T-cell (primary cell): Measurements from ENCODE around the gene TTC13. TPM values are rescaled to one million over a fixed set of nuclear protein-coding genes. Genes with fewer than 3 reads are reported as not detected.

ENCODE experiments used
- ATAC-seq, 4 experiments: fragments of 200-7000 bp in 3 of 4; fragments of 150-1000 bp in 1 of 4; cut with Tn5 transposase; replicated peaks in 1 of 4; 1 replicate in 3 of 4; 2 replicates in 1 of 4; pipeline ENCODE4 v1.10.0; 2021; ENCODE audit warnings: moderate library complexity in 3 of 4, mild to moderate bottlenecking in 2 of 4, moderate number of reproducible peaks in 1 of 4
- CTCF ChIA-PET, 2 donors: fragments of 300-600 bp; sonication (Branson Sonifier 250); formaldehyde crosslinking; loops; one replicate each; lab custom pipeline; 2022; ENCODE audit warnings: antibody characterized with exemption in 2 of 2; lab: Charles Lee
- POLR2A ChIA-PET, 2 donors: fragments of 300-600 bp; sonication (Branson Sonifier 250); formaldehyde crosslinking; loops; one replicate each; lab custom pipeline; 2022; ENCODE audit warnings: antibody characterized with exemption in 2 of 2; lab: Charles Lee
- DNase-seq, 35 experiments: peaks; one replicate each; pipeline versions ENCODE4 v3.0.0 to v3.0.0-alpha.2; 2013 to 2023
- H3K27ac ChIP-seq: one replicate; pipeline ENCODE4 v1.5.1; 2013; ENCODE audit warnings: low read length
- H3K27me3 ChIP-seq, 2 experiments: replicated peaks in 1 of 2; 1 replicate in 1 of 2; 2 replicates in 1 of 2; pipeline versions ENCODE4 v1.6.1 to v1.7.0; 2013; ENCODE audit warnings: low read length in 1 of 2, mixed read lengths in 1 of 2; ENCODE audit not compliant: control insufficient read depth in 2 of 2, insufficient read depth in 2 of 2; ENCODE audit errors: extremely low read depth in 1 of 2
- H3K36me3 ChIP-seq, 2 donors: 1 replicate in 1 of 2; 2 replicates in 1 of 2; pipeline versions ENCODE4 v1.6.1 to v1.7.0; 2013; ENCODE audit warnings: low read length in 1 of 2; ENCODE audit not compliant: control insufficient read depth in 2 of 2, insufficient read depth in 1 of 2; ENCODE audit errors: extremely low read depth in 1 of 2
- H3K4me1 ChIP-seq, 2 experiments: 1 replicate in 1 of 2; 2 replicates in 1 of 2; pipeline versions ENCODE4 v1.6.1 to v1.7.0; 2013; ENCODE audit warnings: low read length in 2 of 2, mixed read lengths in 1 of 2; ENCODE audit not compliant: insufficient read depth in 2 of 2, control insufficient read depth in 1 of 2; ENCODE audit errors: extremely low read depth in 1 of 2
- H3K4me3 ChIP-seq, 2 donors: 1 replicate in 1 of 2; 2 replicates in 1 of 2; pipeline versions ENCODE4 v1.5.1 to v1.7.0; 2013; ENCODE audit warnings: mild to moderate bottlenecking in 2 of 2, low read length in 1 of 2, moderate library complexity in 1 of 2; ENCODE audit not compliant: control insufficient read depth in 1 of 2; ENCODE audit errors: extremely low read depth in 1 of 2
- H3K9me3 ChIP-seq: 2 replicates; pipeline ENCODE4 v1.7.0; 2013
- H3K27ac Mint-ChIP-seq, 2 donors: one replicate each; pipeline ENCODE4 v1.8.0; 2020 to 2021; ENCODE audit warnings: mild to moderate bottlenecking in 2 of 2, mixed read lengths in 2 of 2
- H3K27me3 Mint-ChIP-seq, 2 donors: one replicate each; pipeline ENCODE4 v1.8.0; 2021 to 2022; ENCODE audit warnings: mixed read lengths in 2 of 2
- H3K36me3 Mint-ChIP-seq: one replicate; pipeline ENCODE4 v1.8.0; 2021; ENCODE audit warnings: mixed read lengths
- H3K4me1 Mint-ChIP-seq, 3 donors: one replicate each; pipeline ENCODE4 v1.8.0; 2020 to 2022; ENCODE audit warnings: mixed read lengths in 3 of 3, mild to moderate bottlenecking in 1 of 3
- H3K4me3 Mint-ChIP-seq, 3 donors: one replicate each; pipeline ENCODE4 v1.8.0; 2020 to 2022; ENCODE audit warnings: mild to moderate bottlenecking in 3 of 3, mixed read lengths in 3 of 3, moderate library complexity in 3 of 3
- H3K9me3 Mint-ChIP-seq, 3 donors: one replicate each; pipeline ENCODE4 v1.8.0; 2020 to 2022; ENCODE audit warnings: mixed read lengths in 3 of 3
- WGBS: methylation state at CpG from one replicate; pipeline ENCODE4 v1.1.5; 2013; ENCODE audit warnings: missing lambda C conversion rate; ENCODE audit not compliant: insufficient coverage; 5-methylcytosine and 5-hydroxymethylcytosine counted together
- total RNA-seq, 35 experiments: library from RNA in 6 of 35; stranded (reverse) in 6 of 35; fragments of 120-200 nt in 1 of 35; gene quantifications; one replicate each; pipeline versions ENCODE4 v1.2.1 to v1.2.4 and lab custom pipeline; 2013 to 2026

The TTC13 gene
- total RNA-seq, 5 donors from 2014 or later (not counting 1 experiment from before 2014, with no cell fraction given): 39.7 to 44.9 (median 42.2) TPM

DNA sequence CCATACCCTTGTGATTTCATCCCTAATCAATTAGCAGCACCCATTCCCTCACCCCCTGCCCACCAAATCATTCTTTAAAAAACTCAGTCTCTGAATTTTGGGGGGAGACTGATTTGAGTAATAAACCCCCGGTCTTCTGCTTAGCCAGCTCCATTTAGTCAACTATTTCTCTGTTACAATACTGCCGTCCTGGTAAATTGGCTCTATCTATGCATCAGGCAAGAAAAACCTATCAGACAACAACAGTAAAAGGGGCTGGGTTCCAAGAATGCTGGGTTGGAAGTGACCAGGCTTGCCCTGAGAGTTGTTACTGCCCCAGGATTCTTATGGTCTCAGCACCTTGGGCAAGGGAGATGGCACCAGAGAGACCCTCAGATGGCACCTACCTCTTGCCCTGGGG, 94.0 kb downstream of the TTC13 start:
- Histone ChIP-seq H3K9me3 (no peaks in the 10 kb centered on the region), H3K4me1 (no peaks in the 10 kb centered on the region), H3K4me3 (no peak overlapping the region), H3K36me3 (no peaks in the 10 kb centered on the region), H3K27me3 (peaks cover 6 to 50% of the 10 kb centered on the region in 2 experiments), H3K27ac (no peak overlapping the region)
- Mint-ChIP-seq H3K36me3 (peaks cover 5% of the 10 kb centered on the region), H3K4me3 (no peak overlapping the region), H3K9me3 (peaks cover 0 to 12% (median 2%) of the 10 kb centered on the region in 3 donors), H3K27ac (no peak overlapping the region), H3K27me3 (peaks cover 53 to 58% of the 10 kb centered on the region in 2 donors), H3K4me1 (no peaks in the 10 kb centered on the region)
- ATAC-seq (no peak), DNase-seq (no peak)
- CTCF ChIA-PET: no interaction called here
- WGBS: no CpG with 5 or more reads among the region's 2 CpGs
- POLR2A ChIA-PET: no interaction called here

DNA sequence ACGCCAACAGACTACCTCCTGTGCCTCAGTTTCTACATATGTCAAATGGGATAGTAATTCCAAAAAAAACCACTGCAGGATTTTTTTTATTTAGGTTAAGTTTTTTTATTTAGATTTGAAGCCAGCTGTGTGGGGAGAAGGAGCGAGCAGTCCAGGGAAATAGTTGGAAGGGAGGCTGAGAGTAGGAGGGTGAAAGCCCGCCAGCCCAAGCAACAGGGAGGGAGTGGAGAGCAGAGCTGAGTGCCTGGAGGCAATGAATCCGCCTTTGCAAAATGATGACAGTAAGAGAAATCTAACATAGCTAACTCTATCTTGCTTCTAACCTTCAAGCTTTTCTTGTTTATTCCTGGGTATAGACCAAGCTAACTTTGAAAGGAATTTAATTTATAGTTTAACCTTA, 94.7 kb downstream of the TTC13 start:
- CTCF ChIA-PET: no interaction called here
- 100% methylated on average over 1 of the region's 4 CpGs for WGBS
- Mint-ChIP-seq H3K9me3 (peaks cover 0 to 12% (median 2%) of the 10 kb centered on the region in 3 donors), H3K4me3 (no peak overlapping the region), H3K27me3 (peaks cover 56 to 62% of the 10 kb centered on the region in 2 donors), H3K36me3 (peaks cover 5% of the 10 kb centered on the region), H3K4me1 (no peaks in the 10 kb centered on the region), H3K27ac (no peak overlapping the region)
- no peaks in the 10 kb centered on the region for H3K4me1 ChIP-seq
- no peaks in the 10 kb centered on the region for H3K9me3 ChIP-seq
- peaks cover 6 to 49% of the 10 kb centered on the region in 2 experiments for H3K27me3 ChIP-seq
- no peak for ATAC-seq
- H3K27ac ChIP-seq: no peak overlapping the region
- POLR2A ChIA-PET: no interaction called here
- DNase-seq: no peak
- no peak overlapping the region for H3K4me3 ChIP-seq
- H3K36me3 ChIP-seq: no peaks in the 10 kb centered on the region

DNA sequence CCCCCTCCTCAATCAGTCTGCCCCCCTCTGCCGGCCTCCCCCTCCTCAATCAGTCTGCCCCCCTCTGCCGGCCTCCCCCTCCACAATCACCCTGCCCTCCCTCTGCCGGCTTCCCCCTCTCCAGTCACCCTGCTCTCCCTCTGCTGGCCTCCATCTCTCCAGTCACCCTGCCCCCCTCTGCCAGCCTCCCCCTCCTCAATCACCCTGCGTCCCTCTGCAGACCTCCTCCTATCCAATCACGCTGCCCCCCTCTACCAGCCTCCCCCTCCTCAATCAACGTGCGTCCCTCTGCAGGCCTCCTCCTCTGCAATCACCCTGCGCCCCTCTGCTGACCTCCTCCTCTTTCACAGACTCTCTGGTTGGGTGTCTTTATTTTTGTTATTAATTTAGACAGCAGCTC, 98.9 kb downstream of the TTC13 start:
- Mint-ChIP-seq H3K36me3 (no peaks in the 10 kb centered on the region), H3K4me3 (no peak overlapping the region), H3K27me3 (peaks cover 57 to 64% of the 10 kb centered on the region in 2 donors), H3K4me1 (no peaks in the 10 kb centered on the region), H3K27ac (no peak overlapping the region), H3K9me3 (peaks cover 0 to 5% (median 2%) of the 10 kb centered on the region in 3 donors)
- no peaks in the 10 kb centered on the region for H3K4me1 ChIP-seq
- ChIA-PET POLR2A (no interaction called here), CTCF (no interaction called here)
- 7% methylated on average over 3 of the region's 8 CpGs for WGBS
- no peak overlapping the region for H3K27ac ChIP-seq
- DNase-seq: no peak
- H3K4me3 ChIP-seq: no peak overlapping the region
- no peaks in the 10 kb centered on the region for H3K36me3 ChIP-seq
- peaks cover 12 to 55% of the 10 kb centered on the region in 2 experiments for H3K27me3 ChIP-seq
- ATAC-seq: no peak
- no peaks in the 10 kb centered on the region for H3K9me3 ChIP-seq

- no peak for ATAC-seq
- POLR2A ChIA-PET: no interaction called here
- peaks cover 60 to 62% of the 10 kb centered on the region in 2 donors for H3K27me3 Mint-ChIP-seq
These were observed 100.1 kb downstream of the TTC13 start for GRCh38 chr1:230878591-230878990.

DNA sequence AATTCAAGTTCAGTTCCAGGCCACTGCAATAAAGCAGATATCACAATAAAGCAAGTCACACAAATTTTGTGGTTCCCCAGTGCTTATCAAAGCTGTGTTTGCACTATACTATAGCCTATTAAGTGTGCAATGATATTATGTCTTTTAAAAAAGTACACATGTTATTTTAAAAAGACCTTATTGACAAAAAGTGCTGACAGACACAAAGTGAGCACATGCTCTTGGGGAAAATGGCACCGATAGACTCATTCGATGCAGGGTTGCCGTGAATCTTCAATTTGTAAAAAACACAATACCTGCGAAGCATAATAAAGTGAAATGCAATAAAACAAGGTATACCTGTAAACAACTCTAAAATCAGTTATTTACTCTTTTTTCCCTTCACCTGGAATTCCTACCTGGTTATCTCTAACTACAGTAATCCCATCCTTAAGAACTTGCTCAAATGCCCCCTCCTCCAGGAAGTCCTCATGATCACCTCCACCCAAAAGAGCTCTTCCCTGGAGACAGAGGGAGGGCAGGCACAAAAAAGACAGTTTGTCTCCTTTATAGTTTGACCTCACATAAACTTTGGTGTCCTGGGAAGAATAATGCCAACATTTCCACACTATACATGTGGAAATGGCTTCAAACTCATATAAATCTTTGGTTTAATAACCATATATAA, 100.6 kb downstream of the TTC13 start:
- WGBS: 89% methylated on average over 3 of the region's 4 CpGs
- POLR2A ChIA-PET: no interaction called here
- H3K27ac Mint-ChIP-seq: no peak overlapping the region
- CTCF ChIA-PET: no interaction called here
- DNase-seq (no peak), ATAC-seq (no peak)
- no peaks in the 10 kb centered on the region for H3K36me3 Mint-ChIP-seq
- no peaks in the 10 kb centered on the region for H3K36me3 ChIP-seq
- peaks cover 60 to 61% of the 10 kb centered on the region in 2 donors for H3K27me3 Mint-ChIP-seq
- H3K4me3 Mint-ChIP-seq: no peak overlapping the region
- H3K9me3 ChIP-seq: no peaks in the 10 kb centered on the region
- no peaks in the 10 kb centered on the region for H3K4me1 Mint-ChIP-seq
- H3K27me3 ChIP-seq: peaks cover 12 to 51% of the 10 kb centered on the region in 2 experiments
- no peak overlapping the region for H3K27ac ChIP-seq
- no peaks in the 10 kb centered on the region for H3K4me1 ChIP-seq
- no peaks in the 10 kb centered on the region for H3K9me3 Mint-ChIP-seq
- no peak overlapping the region for H3K4me3 ChIP-seq

More at GRCh38 chr1:230878591-230878990, 100.1 kb downstream of the TTC13 start:
- Histone ChIP-seq H3K27me3 (peaks cover 12 to 53% of the 10 kb centered on the region in 2 experiments), H3K27ac (no peak overlapping the region), H3K4me3 (no peak overlapping the region), H3K36me3 (no peaks in the 10 kb centered on the region), H3K9me3 (no peaks in the 10 kb centered on the region), H3K4me1 (no peaks in the 10 kb centered on the region)
- Mint-ChIP-seq H3K36me3 (no peaks in the 10 kb centered on the region), H3K9me3 (no peaks in the 10 kb centered on the region), H3K4me3 (no peak overlapping the region), H3K27ac (no peak overlapping the region), H3K4me1 (no peaks in the 10 kb centered on the region)
- WGBS: no CpG with 5 or more reads among the region's 5 CpGs
- CTCF ChIA-PET: no interaction called here
- no peak for DNase-seq

DNA sequence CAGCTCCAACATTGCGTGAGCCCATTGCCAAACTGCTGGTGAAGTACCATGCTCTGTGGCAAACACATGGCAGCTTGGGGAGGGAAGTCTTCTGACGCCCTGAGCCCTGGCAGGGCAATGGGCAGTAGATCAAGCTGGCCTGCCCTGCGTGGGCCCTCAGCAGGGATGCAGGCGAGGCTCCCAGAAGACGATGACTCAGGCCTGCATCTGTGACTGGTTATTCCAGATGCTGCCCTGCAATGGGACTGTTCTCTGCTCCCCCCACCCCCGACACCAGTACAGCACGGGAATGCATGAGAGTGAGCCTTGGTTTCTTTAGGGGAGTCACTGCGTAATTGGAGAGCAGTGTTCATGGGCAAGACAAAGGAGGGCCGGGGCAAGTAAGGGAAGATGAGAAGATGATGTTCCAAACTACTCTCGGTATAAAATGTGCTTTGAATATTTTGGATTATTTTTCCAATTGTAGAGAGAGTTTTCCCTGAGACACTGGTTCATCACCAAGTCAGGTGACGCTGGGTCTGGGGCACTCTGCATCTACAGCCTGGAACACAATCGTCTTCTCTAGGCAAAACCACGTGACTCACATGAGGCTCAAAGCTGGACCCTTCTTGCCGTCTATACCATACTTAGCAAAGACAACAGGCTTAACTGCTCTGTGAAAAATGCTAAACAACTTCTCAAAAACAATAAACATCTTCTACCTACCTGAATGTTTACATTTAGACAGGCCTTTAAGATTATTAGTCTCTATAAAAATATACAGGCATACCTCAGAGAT, 101.3 kb downstream of the TTC13 start:
- Histone ChIP-seq H3K9me3 (no peaks in the 10 kb centered on the region), H3K4me3 (no peak overlapping the region), H3K27me3 (peaks cover 12 to 44% of the 10 kb centered on the region in 2 experiments), H3K27ac (no peak overlapping the region), H3K36me3 (no peaks in the 10 kb centered on the region), H3K4me1 (no peaks in the 10 kb centered on the region)
- peaks cover 56 to 59% of the 10 kb centered on the region in 2 donors for H3K27me3 Mint-ChIP-seq
- no peak overlapping the region for H3K4me3 Mint-ChIP-seq
- CTCF ChIA-PET: no interaction called here
- no peaks in the 10 kb centered on the region for H3K9me3 Mint-ChIP-seq
- POLR2A ChIA-PET: no interaction called here
- DNase-seq (no peak), ATAC-seq (no peak)
- WGBS: 86% methylated on average over 10 of the region's 14 CpGs
- no peaks in the 10 kb centered on the region for H3K4me1 Mint-ChIP-seq
- H3K27ac Mint-ChIP-seq: no peak overlapping the region
- no peaks in the 10 kb centered on the region for H3K36me3 Mint-ChIP-seq
